T47D (cell line): Measurements from ENCODE around the gene CELF2.

Experiments
- DNase-seq, 2 experiments: peaks; one replicate each; pipeline versions ENCODE4 v3.0.0 to v3.0.0-alpha.2; 2011 to 2012; ENCODE audit warnings: low read depth in 1 of 2, low spot score in 1 of 2
- JUND ChIP-seq: IDR thresholded peaks from 2 replicates; pipeline ENCODE4 v1.6.1; 2012; ENCODE audit warnings: low read depth
- in situ Hi-C: cut with HindIII; loops from 2 replicates; pipeline ENCODE4 v1.10.0; 2016; ENCODE audit warnings: low sequenced_read_pairs, low pct_unique_long_range_greater_than_20kb

CELF2 gene

GRCh38 chr10:11057994-11058393, 40.3 kb downstream of the CELF2 start:
- in situ Hi-C loops = no loop called here
- DNase-seq = no peak
- no peak for TF ChIP-seq JUND

GRCh38 chr10:11058965-11059364, 41.3 kb downstream of the CELF2 start:
- TF ChIP-seq JUND = no peak
- DNase-seq = no peak
- in situ Hi-C loops = no loop called here

GRCh38 chr10:11063856-11064255, 46.2 kb downstream of the CELF2 start:
- in situ Hi-C loops = no loop called here
- no peak for TF ChIP-seq JUND
- DNase-seq = no peak

GRCh38 chr10:11064832-11065231, 47.2 kb downstream of the CELF2 start:
- no peak for DNase-seq
- no peak for TF ChIP-seq JUND
- in situ Hi-C loops = no loop called here

- DNase-seq = no peak
- in situ Hi-C loops = no loop called here
- TF ChIP-seq JUND = no peak
Observed at GRCh38 chr10:11065567-11065966, 47.9 kb downstream of the CELF2 start.

DNA sequence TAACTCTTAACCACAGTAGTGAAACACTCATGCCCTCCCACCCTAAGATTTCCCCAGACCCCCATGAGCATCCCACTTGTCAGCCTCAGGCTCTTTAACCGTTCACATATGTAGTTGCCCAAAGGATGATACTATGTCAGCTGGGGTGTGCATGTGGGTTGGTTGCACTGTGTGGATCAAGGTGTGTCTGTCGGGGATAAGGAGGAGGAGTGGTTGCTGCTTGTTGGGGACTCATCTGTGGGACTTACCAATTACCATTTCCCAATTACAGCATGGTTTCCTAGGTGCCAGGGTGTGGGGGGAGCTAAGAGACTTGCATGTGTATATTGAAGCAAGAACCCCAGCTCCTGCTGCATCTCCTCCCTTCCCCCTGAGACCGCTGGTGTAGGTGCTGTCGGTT, 48.8 kb downstream of the CELF2 start:
- no peak for DNase-seq
- no peak for TF ChIP-seq JUND
- in situ Hi-C loops = no loop called here

DNA sequence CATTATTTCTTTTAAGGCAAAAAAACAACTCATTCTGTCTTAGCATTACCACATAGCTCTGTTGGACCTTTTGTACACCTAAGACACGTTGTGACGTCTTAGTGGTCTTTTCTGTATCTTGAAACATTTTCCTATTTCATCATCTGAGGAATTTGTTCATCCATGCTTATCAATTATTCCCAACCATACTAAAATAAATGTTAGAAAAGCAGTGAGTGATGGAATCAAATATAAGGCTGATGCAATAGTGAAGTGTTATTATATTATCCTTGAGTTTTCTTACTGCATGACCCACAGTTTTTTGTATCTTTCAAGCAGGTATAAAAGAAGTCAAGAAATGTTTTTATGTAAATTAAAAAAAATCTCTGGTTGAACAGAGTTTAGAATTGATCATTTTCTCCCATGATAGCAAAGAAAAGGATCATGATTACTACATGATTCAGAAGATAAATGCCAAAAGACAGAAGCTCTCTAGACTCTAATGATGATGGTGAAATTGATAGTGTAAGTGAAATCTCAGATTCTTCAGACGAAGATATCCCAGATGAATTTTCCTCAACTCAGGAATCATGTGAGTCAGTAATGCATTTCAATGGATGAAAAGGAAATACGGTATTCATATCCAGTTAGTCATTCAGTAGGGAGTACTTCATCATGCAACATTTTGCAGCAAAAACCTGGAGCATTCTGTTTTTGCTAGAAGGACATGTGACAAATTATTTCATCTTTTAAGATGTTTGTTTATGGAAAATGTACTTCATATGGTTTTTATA, 51.4 kb downstream of the CELF2 start:
- in situ Hi-C loops = no loop called here
- no peak for DNase-seq
- no peak for TF ChIP-seq JUND

- in situ Hi-C loops = no loop called here
- no peak for TF ChIP-seq JUND
- DNase-seq = no peak
Observed at GRCh38 chr10:11073410-11073809, 55.7 kb downstream of the CELF2 start.

GRCh38 chr10:11074536-11075267, 57.0 kb downstream of the CELF2 start:
- in situ Hi-C loops = no loop called here
- no peak for DNase-seq
- no peak for TF ChIP-seq JUND

DNA sequence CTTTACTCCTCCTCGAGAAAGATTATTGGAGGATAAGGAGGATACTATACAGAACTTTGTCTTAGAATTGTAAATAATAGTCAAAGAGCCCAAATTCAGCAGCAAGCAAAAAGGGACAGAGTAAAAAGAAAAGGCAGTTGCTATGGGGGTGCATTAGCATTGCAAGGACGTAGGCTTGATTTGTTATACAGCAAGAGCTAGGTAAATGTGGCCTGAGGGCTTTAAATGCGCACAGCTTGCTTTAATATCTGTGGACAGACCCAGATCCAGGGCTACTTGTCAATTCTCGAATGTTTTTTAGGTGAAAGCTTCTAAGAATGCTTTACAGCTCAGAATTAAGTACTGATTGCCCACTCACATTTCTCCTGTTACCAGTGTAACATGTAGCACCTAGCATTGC, 58.5 kb downstream of the CELF2 start:
- DNase-seq = no peak
- in situ Hi-C loops = no loop called here
- TF ChIP-seq JUND = no peak

- in situ Hi-C loops = no loop called here
- no peak for DNase-seq
- TF ChIP-seq JUND = no peak
Observed at GRCh38 chr10:11080564-11080984, 62.9 kb downstream of the CELF2 start.

GRCh38 chr10:11081408-11081807, 63.7 kb downstream of the CELF2 start:
- in situ Hi-C loops = no loop called here
- TF ChIP-seq JUND = no peak

DNA sequence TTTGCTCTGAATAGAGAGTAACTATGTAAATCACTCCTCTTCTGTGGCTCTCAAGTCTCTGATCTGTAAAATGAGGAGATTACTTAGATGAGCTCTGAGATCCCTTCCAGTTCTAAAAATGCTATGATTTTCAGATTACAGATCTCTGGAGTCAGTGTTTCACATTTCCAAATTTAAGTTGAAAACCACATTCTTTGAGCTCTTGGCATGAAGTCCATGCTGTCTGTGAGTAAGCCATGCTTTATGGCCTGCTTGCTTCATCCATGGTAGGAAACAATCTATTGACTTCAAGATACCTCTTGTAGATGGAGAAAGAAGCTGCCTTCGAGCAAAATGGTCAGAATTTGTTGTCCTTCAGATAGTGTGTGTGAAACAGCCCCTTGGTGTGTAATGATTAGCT, 64.9 kb downstream of the CELF2 start:
- in situ Hi-C loops = no loop called here
- DNase-seq = no peak
- TF ChIP-seq JUND = no peak

More at GRCh38 chr10:11081408-11081807, 63.7 kb downstream of the CELF2 start:
- no peak for DNase-seq
